K562 (cell line): ENCODE measurements around the gene NUDT22. TPM values are rescaled to one million over a fixed set of nuclear protein-coding genes. Genes with fewer than 3 reads are reported as not detected.

Experiments
- CEBPB ChIP-seq: fragments of 450-650 bp; IDR thresholded peaks from 2 replicates; pipeline ENCODE4 v1.6.1; 2016; ENCODE audit warnings: missing genetic modification characterization, missing compliant biosample characterization
- CREM ChIP-seq: IDR thresholded peaks from 2 replicates; pipeline ENCODE4 v1.6.1; 2014; ENCODE audit warnings: antibody characterized with exemption, low read depth
- DIDO1 ChIP-seq: fragments of 450-650 bp; IDR thresholded peaks from 2 replicates; pipeline ENCODE4 v1.6.1; 2016; ENCODE audit warnings: low read depth, missing biosample characterization, missing genetic modification characterization
- ELF4 ChIP-seq: fragments of 450-650 bp; formaldehyde crosslinking; IDR thresholded peaks from 2 replicates; pipeline ENCODE4 v1.4.0; 2022; ENCODE audit warnings: missing genetic modification characterization
- EP400 ChIP-seq: fragments of 450-650 bp; IDR thresholded peaks from 2 replicates; pipeline ENCODE4 v1.6.1; 2017; ENCODE audit warnings: antibody characterized with exemption, mild to moderate bottlenecking, moderate library complexity
- FOXM1 ChIP-seq, 2 experiments: fragments of 450-650 bp in 1 of 2; sonication (generic) in 1 of 2; formaldehyde crosslinking in 1 of 2; IDR thresholded peaks; 2 replicates each; pipeline versions ENCODE4 v1.6.1 to v1.9.0; 2017 to 2022; ENCODE audit warnings: low read depth in 2 of 2, mild to moderate bottlenecking in 2 of 2, missing genetic modification reagents in 1 of 2, moderate library complexity in 1 of 2
- HMG20A ChIP-seq: fragments of 450-650 bp; formaldehyde crosslinking; conservative IDR thresholded peaks from 2 replicates; pipeline ENCODE4 v1.4.0; 2020; ENCODE audit warnings: mild to moderate bottlenecking, mixed read lengths
- HSF4 ChIP-seq: fragments of 250-450 bp; sonication (Bioruptor Pico); IDR thresholded peaks from 2 replicates; pipeline ENCODE4 v2.1.2; 2022; ENCODE audit warnings: mild to moderate bottlenecking, moderate library complexity, borderline replicate concordance
- JUNB ChIP-seq: fragments of 450-650 bp; formaldehyde crosslinking; conservative IDR thresholded peaks from 2 replicates; pipeline ENCODE4 v1.4.0; 2020; ENCODE audit warnings: mild to moderate bottlenecking
- KLF16 ChIP-seq: IDR thresholded peaks from 2 replicates; pipeline ENCODE4 v1.6.1; 2016; ENCODE audit warnings: antibody characterized with exemption
- MEF2A ChIP-seq: IDR thresholded peaks from 2 replicates; pipeline ENCODE4 v1.6.1; 2011; ENCODE audit warnings: low read depth, mild to moderate bottlenecking, low read length, moderate library complexity; ENCODE audit not compliant: control insufficient read depth
- MYNN ChIP-seq, 2 experiments: sonication (generic); formaldehyde crosslinking in 1 of 2; IDR thresholded peaks; 2 replicates each; pipeline versions ENCODE4 v1.5.0 to v1.6.1; 2016 to 2020; ENCODE audit warnings: antibody characterized with exemption in 1 of 2, missing genetic modification reagents in 1 of 2
- NR4A1 ChIP-seq, 2 experiments: fragments of 250-450 bp in 1 of 2; fragments of 450-650 bp in 1 of 2; sonication (Bioruptor Pico) in 1 of 2; IDR thresholded peaks; 2 replicates each; pipeline versions ENCODE4 v1.4.0 to v1.6.1; 2016 to 2020; ENCODE audit warnings: mild to moderate bottlenecking in 2 of 2, missing compliant biosample characterization in 1 of 2, missing genetic modification characterization in 1 of 2, moderate library complexity in 1 of 2
- POLR2G ChIP-seq: fragments of 200-400 bp; formaldehyde crosslinking; IDR thresholded peaks from 2 replicates; pipeline ENCODE4 v1.6.1; 2017; ENCODE audit warnings: low read depth, mild to moderate bottlenecking, antibody characterized with exemption, low read length, moderate library complexity
- PRMT5 ChIP-seq: sonication (generic); formaldehyde crosslinking; IDR thresholded peaks from 2 replicates; pipeline ENCODE4 v1.5.0; 2020; ENCODE audit warnings: missing genetic modification reagents
- RBM17 ChIP-seq: fragments of 200-400 bp; formaldehyde crosslinking; IDR thresholded peaks from 2 replicates; pipeline ENCODE4 v1.6.1; 2017; ENCODE audit warnings: low read depth, mild to moderate bottlenecking, low read length, borderline replicate concordance
- RHOXF2B ChIP-seq: fragments of 250-450 bp; sonication (Bioruptor Pico); conservative IDR thresholded peaks from 2 replicates; pipeline ENCODE4 v1.5.1; 2021
- SAP30 ChIP-seq: fragments of 200-600 bp; sonication (generic); IDR thresholded peaks from 2 replicates; pipeline ENCODE4 v1.6.1; 2012; ENCODE audit warnings: borderline replicate concordance, low read depth, mild to moderate bottlenecking, moderate library complexity, low read length, control low read depth, inconsistent platforms; ENCODE audit not compliant: insufficient read depth, poor library complexity, severe bottlenecking
- SRSF9 ChIP-seq: fragments of 200-400 bp; formaldehyde crosslinking; IDR thresholded peaks from 2 replicates; pipeline ENCODE4 v1.6.1; 2017; ENCODE audit warnings: low read depth, low read length, borderline replicate concordance
- TCF3 ChIP-seq: sonication (generic); formaldehyde crosslinking; IDR thresholded peaks from 2 replicates; pipeline ENCODE4 v1.4.0; 2020; ENCODE audit warnings: mild to moderate bottlenecking, missing genetic modification reagents
- TEAD4 ChIP-seq, 2 experiments: sonication (generic) in 1 of 2; formaldehyde crosslinking in 1 of 2; IDR thresholded peaks; 2 replicates each; pipeline versions ENCODE4 v1.6.1 to v1.8.0; 2012 to 2022; ENCODE audit warnings: borderline replicate concordance in 1 of 2, inconsistent platforms in 1 of 2, low read length in 1 of 2, mild to moderate bottlenecking in 1 of 2, missing genetic modification reagents in 1 of 2
- THRAP3 ChIP-seq: fragments of 450-650 bp; IDR thresholded peaks from 2 replicates; pipeline ENCODE4 v1.6.1; 2016; ENCODE audit warnings: mild to moderate bottlenecking, inconsistent platforms, borderline replicate concordance
- XRCC4 ChIP-seq: IDR thresholded peaks from one replicate; pipeline ENCODE4 v1.6.1; 2011; ENCODE audit not compliant: insufficient read depth, insufficient read length; ENCODE audit errors: extremely low read depth
- ZNF280B ChIP-seq: fragments of 250-450 bp; sonication (Bioruptor Pico); IDR thresholded peaks from 2 replicates; pipeline ENCODE4 v1.5.1; 2021; ENCODE audit warnings: mild to moderate bottlenecking
- polyA plus RNA-seq, 8 experiments: library from polyadenylated mRNA; depleted of rRNA in 4 of 8; stranded (reverse) in 5 of 8; unstranded in 3 of 8; fragments of >200 nt; fragmentation: Nextera tagmentation in 2 of 8; fragmentation: Illumina TruSeq in 1 of 8; extraction: Ambion mirVana in 2 of 8; extraction: Trizol in 1 of 8; gene quantifications; 2 replicates each; pipeline versions ENCODE4 v1.2.1 to v1.2.3, GENCODE V29; 2011 to 2014; ENCODE audit warnings: inconsistent platforms in 1 of 8, missing spikeins in 1 of 8
- total RNA-seq, 7 experiments: library from RNA; depleted of rRNA in 6 of 7; stranded (reverse); fragments of >200 nt in 6 of 7; fragmentation: Illumina TruSeq in 2 of 7; extraction: Trizol in 2 of 7; gene quantifications; 2 replicates each; pipeline versions ENCODE4 v1.2.1 to v1.2.3, GENCODE V29; 2011 to 2021; ENCODE audit warnings: low replicate concordance in 1 of 7
- TF ChIP-seq, protein P1 (sequence below): fragments of 250-450 bp; sonication (Bioruptor Pico); IDR thresholded peaks from 2 replicates; pipeline ENCODE4 v1.8.0; 2021; ENCODE audit warnings: moderate library complexity, mild to moderate bottlenecking, inconsistent platforms
- TF ChIP-seq, protein P2 (sequence below): IDR thresholded peaks from 3 replicates; pipeline ENCODE4 v1.6.1; 2011; ENCODE audit warnings: borderline replicate concordance, mild to moderate bottlenecking; ENCODE audit not compliant: insufficient read length, insufficient read depth

The NUDT22 gene
- total and polyA plus RNA-seq, 9 of the 15 experiments (the other 6 are each of a cell fraction or from before 2014, with no cell fraction given), result 6.3 to 92.6 (median 37.4) TPM

- TF ChIP-seq EP400 (peak; percentile 60), DIDO1 (tag) (no peak), MYNN (IDR thresholded peaks at IDR 0.05) (peak; percentile 72; the same call in 1 of the 2 replicates), MYNN (CRISPR knock-in tag; IDR thresholded peaks at IDR 0.05) (no peak), TEAD4 (IDR thresholded peaks at IDR 0.05; ENCODE audit: low read length) (peak; percentile 35), TEAD4 (CRISPR knock-in tag; IDR thresholded peaks at IDR 0.05; ENCODE audit: borderline replicate concordance) (no peak), RBM17 (no peak), KLF16 (peak; percentile 39; the same call in 1 of the 2 replicates), ELF4 (CRISPR knock-in tag) (no peak), XRCC4 (no peak), CEBPB (no peak), CREM (0 out of 2 replicates have a peak, but pooled peaks have one; percentile 26), FOXM1 (IDR thresholded peaks at IDR 0.05; ENCODE audit: low read depth) (no peak), FOXM1 (CRISPR knock-in tag; IDR thresholded peaks at IDR 0.05; ENCODE audit: low read depth) (no peak), SRSF9 (no peak), POLR2G (no peak), RHOXF2B (CRISPR knock-in tag) (no peak), ZNF280B (CRISPR knock-in tag) (no peak), MEF2A (no peak), TCF3 (CRISPR knock-in tag) (peak; percentile 29; the same call in 1 of the 2 replicates), HMG20A (no peak), JUNB (no peak), NR4A1 (CRISPR knock-in tag; IDR thresholded peaks at IDR 0.05) (no peak), NR4A1 (tag; IDR thresholded peaks at IDR 0.05) (no peak), HSF4 (CRISPR knock-in tag) (no peak), SAP30 (no peak), PRMT5 (CRISPR knock-in tag) (no peak), THRAP3 (no peak)
- TF ChIP-seq, protein P1, sequence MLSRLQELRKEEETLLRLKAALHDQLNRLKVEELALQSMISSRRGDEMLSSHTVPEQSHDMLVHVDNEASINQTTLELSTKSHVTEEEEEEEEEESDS (CRISPR knock-in tag), result no peak
- TF ChIP-seq, protein P2, sequence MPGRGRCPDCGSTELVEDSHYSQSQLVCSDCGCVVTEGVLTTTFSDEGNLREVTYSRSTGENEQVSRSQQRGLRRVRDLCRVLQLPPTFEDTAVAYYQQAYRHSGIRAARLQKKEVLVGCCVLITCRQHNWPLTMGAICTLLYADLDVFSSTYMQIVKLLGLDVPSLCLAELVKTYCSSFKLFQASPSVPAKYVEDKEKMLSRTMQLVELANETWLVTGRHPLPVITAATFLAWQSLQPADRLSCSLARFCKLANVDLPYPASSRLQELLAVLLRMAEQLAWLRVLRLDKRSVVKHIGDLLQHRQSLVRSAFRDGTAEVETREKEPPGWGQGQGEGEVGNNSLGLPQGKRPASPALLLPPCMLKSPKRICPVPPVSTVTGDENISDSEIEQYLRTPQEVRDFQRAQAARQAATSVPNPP, result no peak
Observed at GRCh38 chr11:64204464-64204989, 21.5 kb upstream of the NUDT22 start (continued).
